Stimulated activated CD4-positive, alpha-beta T cell treated with anti-CD3 and anti-CD28 coated beads, TNF-alpha, amount 100 ng/mL, for 24 hours (primary cell): ENCODE results near the gene TMCO1.
"Not testable (repeated sequence)": the region's sequence is repeated elsewhere in the genome, so short reads cannot be mapped to it uniquely, and the experiment has no call there.

Source experiments
- DNase-seq, 3 experiments: peaks; one replicate each; pipeline ENCODE4 v3.0.0-alpha.2; 2020; ENCODE audit warnings: low read depth in 3 of 3

TMCO1 gene

GRCh38 chr1:165747632-165748447, 20.8 kb downstream of the TMCO1 start:
- no peak for DNase-seq

- DNase-seq: not testable (repeated sequence)
Measured at GRCh38 chr1:165744913-165745312, 23.8 kb downstream of the TMCO1 start.

- no peak for DNase-seq
Measured at GRCh38 chr1:165742194-165742593, 26.5 kb downstream of the TMCO1 start.

GRCh38 chr1:165738794-165739193, 29.9 kb downstream of the TMCO1 start:
- DNase-seq: no peak

- DNase-seq: no peak
Measured at GRCh38 chr1:165737196-165737595, 31.5 kb downstream of the TMCO1 start.

- no peak for DNase-seq
Measured at GRCh38 chr1:165734906-165735305, 33.8 kb downstream of the TMCO1 start.

- DNase-seq: no peak
Measured at GRCh38 chr1:165726841-165727240, 41.8 kb downstream of the TMCO1 start.

- DNase-seq: no peak
Measured at GRCh38 chr1:165726169-165726568, 42.5 kb downstream of the TMCO1 start.

- peak in 1 of 3 experiments; percentile 5 for DNase-seq
Measured at GRCh38 chr1:165717918-165718515, 50.7 kb downstream of the TMCO1 start.

GRCh38 chr1:165716265-165717051, 52.2 kb downstream of the TMCO1 start:
- DNase-seq: not testable (repeated sequence)

- DNase-seq: no peak
Measured at GRCh38 chr1:165712764-165713163, 55.9 kb downstream of the TMCO1 start.

GRCh38 chr1:165707984-165708706, 60.5 kb downstream of the TMCO1 start:
- no peak for DNase-seq

- no peak for DNase-seq
Measured at GRCh38 chr1:165703648-165704047, 65.0 kb downstream of the TMCO1 start.

- not testable (repeated sequence) for DNase-seq
Measured at GRCh38 chr1:165701922-165702321, 66.7 kb downstream of the TMCO1 start.

GRCh38 chr1:165699577-165699976, 69.1 kb downstream of the TMCO1 start:
- no peak for DNase-seq

- DNase-seq: no peak
Measured at GRCh38 chr1:165698761-165699052, 70.0 kb downstream of the TMCO1 start.

GRCh38 chr1:165697881-165698760, 70.5 kb downstream of the TMCO1 start, which contains the start of gene ALDH9A1:
ALDH9A1 (minus strand) TSS chr1:165698562; CDS start chr1:165698558, 4 bp downstream.
- DNase-seq: peak; percentile 75 to 94 (median 77)

GRCh38 chr1:165697491-165697880, 71.2 kb downstream of the TMCO1 start:
- DNase-seq: no peak

GRCh38 chr1:165696625-165697100, 72.0 kb downstream of the TMCO1 start:
- no peak for DNase-seq

GRCh38 chr1:165695031-165695430, 73.6 kb downstream of the TMCO1 start:
- no peak for DNase-seq

- DNase-seq: no peak
Measured at GRCh38 chr1:165688046-165688445, 80.6 kb downstream of the TMCO1 start.
